ENCODE results near the gene FCGR3A.
"Not testable (repeated sequence)": the region's sequence is repeated elsewhere in the genome, so short reads cannot be mapped to it uniquely, and the experiment has no call there.

FCGR3A gene

GRCh38 chr1:161530671-161531641 lies 18.7 kb downstream of the FCGR3A start:
- DNase-seq (ENCODE audit: low read depth in 2 of 2) = peak; percentile 89 to 95

- peak; percentile 59 to 62 for DNase-seq (ENCODE audit: low read depth in 2 of 2)
These were observed 19.5 kb downstream of the FCGR3A start for GRCh38 chr1:161530158-161530557.

GRCh38 chr1:161529463-161530104 lies 20.0 kb downstream of the FCGR3A start:
- not testable (repeated sequence) for DNase-seq (ENCODE audit: low read depth in 2 of 2)

GRCh38 chr1:161528550-161528949 lies 21.1 kb downstream of the FCGR3A start:
- not testable (repeated sequence) for DNase-seq (ENCODE audit: low read depth in 2 of 2)

GRCh38 chr1:161525918-161526317 lies 23.7 kb downstream of the FCGR3A start:
- not testable (repeated sequence) for DNase-seq (ENCODE audit: low read depth in 2 of 2)

GRCh38 chr1:161525321-161525720 lies 24.3 kb downstream of the FCGR3A start:
- not testable (repeated sequence) for DNase-seq (ENCODE audit: low read depth in 2 of 2)

- DNase-seq (ENCODE audit: low read depth in 2 of 2) = not testable (repeated sequence)
These were observed 24.8 kb downstream of the FCGR3A start for GRCh38 chr1:161524742-161525291.

- DNase-seq (ENCODE audit: low read depth in 2 of 2) = peak; percentile 53 to 55
These were observed 25.5 kb downstream of the FCGR3A start, which contains the start of gene HSPA6 for GRCh38 chr1:161523817-161524741. HSPA6 (plus strand) TSS chr1:161524540; CDS start chr1:161524659, 119 bp downstream.

GRCh38 chr1:161523041-161523816 lies 26.4 kb downstream of the FCGR3A start:
- DNase-seq (ENCODE audit: low read depth in 2 of 2) = not testable (repeated sequence)

- not testable (repeated sequence) for DNase-seq (ENCODE audit: low read depth in 2 of 2)
These were observed 35.7 kb downstream of the FCGR3A start for GRCh38 chr1:161513953-161514352.

- DNase-seq (ENCODE audit: low read depth in 2 of 2) = not testable (repeated sequence)
These were observed 36.2 kb downstream of the FCGR3A start for GRCh38 chr1:161513448-161513780.

- DNase-seq (ENCODE audit: low read depth in 2 of 2) = not testable (repeated sequence)
These were observed 36.8 kb downstream of the FCGR3A start for GRCh38 chr1:161512636-161513447.

GRCh38 chr1:161511756-161512060 lies 37.9 kb downstream of the FCGR3A start:
- no peak for DNase-seq (ENCODE audit: low read depth in 2 of 2)

- DNase-seq (ENCODE audit: low read depth in 2 of 2) = no peak
These were observed 38.4 kb downstream of the FCGR3A start for GRCh38 chr1:161511018-161511755.

- DNase-seq (ENCODE audit: low read depth in 2 of 2) = no peak
These were observed 39.1 kb downstream of the FCGR3A start for GRCh38 chr1:161510477-161510876.

- DNase-seq (ENCODE audit: low read depth in 2 of 2) = no peak
These were observed 43.0 kb downstream of the FCGR3A start for GRCh38 chr1:161506336-161507223.

GRCh38 chr1:161505686-161506085 lies 43.9 kb downstream of the FCGR3A start:
- DNase-seq (ENCODE audit: low read depth in 2 of 2) = no peak

- DNase-seq (ENCODE audit: low read depth in 2 of 2) = no peak
These were observed 46.2 kb downstream of the FCGR3A start for GRCh38 chr1:161503394-161503748.

Data from stimulated activated CD4-positive, alpha-beta T cell treated with anti-CD3 and anti-CD28 coated beads, Interleukin-15, amount 100 ng/mL, for 48 hours (primary cell).